ENCODE measurements around the gene HEMGN. TPM values are rescaled to one million over a fixed set of nuclear protein-coding genes. Genes with fewer than 3 reads are reported as not detected.

The HEMGN gene
- total RNA-seq, 4 donors from 2014 or later: 0.65 TPM; not detected in 3

GRCh38 chr9:97907046-97907445 lies 30.9 kb downstream of the HEMGN start:
- no peak for TF ChIP-seq CTCF (IDR thresholded peaks at IDR 0.05; ENCODE audit: low read depth)

GRCh38 chr9:97906236-97906831 lies 31.6 kb downstream of the HEMGN start:
- TF ChIP-seq CTCF (IDR thresholded peaks at IDR 0.05; ENCODE audit: low read depth): no peak

GRCh38 chr9:97905228-97905627 lies 32.7 kb downstream of the HEMGN start:
- TF ChIP-seq CTCF (IDR thresholded peaks at IDR 0.05; ENCODE audit: low read depth): no peak

DNA sequence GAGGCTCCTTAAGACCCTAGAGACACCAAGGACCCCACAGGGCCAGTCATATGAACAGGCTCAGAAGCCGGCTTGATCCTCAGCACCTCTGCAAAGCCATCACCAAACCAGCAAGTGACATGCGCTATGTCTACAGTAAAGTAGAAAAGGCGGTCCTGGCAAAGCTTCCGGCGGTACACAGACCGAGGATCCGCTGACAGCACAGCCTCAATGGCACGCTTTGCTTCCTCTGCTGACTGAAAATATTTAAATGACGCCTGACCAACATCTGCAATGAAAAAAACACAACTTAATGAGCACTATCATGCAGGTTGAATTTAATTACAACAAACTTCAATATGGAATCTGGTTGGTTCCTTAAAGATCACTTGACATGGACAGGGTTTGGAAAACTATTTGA lies 33.2 kb downstream of the HEMGN start:
- TF ChIP-seq CTCF (IDR thresholded peaks at IDR 0.05; ENCODE audit: low read depth): no peak

DNA sequence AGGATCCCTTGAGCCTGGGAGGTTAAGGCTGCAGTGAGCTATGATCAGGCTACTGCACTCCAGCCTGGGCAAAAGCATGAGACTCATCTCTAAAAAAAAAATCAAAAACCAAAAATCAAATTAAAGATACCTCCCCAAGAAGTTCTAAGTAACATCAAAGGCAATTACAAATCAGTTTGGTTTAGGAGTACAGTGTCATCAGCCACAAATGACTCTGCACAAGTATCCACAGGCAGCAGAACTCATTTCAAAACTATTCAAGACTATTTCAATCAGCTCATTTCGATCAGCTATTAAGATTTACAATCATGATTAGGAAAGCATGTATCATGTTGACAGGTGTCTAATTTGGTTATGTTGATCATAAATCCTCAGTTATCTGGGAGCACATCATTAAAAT lies 34.8 kb downstream of the HEMGN start:
- no peak for TF ChIP-seq CTCF (IDR thresholded peaks at IDR 0.05; ENCODE audit: low read depth)

DNA sequence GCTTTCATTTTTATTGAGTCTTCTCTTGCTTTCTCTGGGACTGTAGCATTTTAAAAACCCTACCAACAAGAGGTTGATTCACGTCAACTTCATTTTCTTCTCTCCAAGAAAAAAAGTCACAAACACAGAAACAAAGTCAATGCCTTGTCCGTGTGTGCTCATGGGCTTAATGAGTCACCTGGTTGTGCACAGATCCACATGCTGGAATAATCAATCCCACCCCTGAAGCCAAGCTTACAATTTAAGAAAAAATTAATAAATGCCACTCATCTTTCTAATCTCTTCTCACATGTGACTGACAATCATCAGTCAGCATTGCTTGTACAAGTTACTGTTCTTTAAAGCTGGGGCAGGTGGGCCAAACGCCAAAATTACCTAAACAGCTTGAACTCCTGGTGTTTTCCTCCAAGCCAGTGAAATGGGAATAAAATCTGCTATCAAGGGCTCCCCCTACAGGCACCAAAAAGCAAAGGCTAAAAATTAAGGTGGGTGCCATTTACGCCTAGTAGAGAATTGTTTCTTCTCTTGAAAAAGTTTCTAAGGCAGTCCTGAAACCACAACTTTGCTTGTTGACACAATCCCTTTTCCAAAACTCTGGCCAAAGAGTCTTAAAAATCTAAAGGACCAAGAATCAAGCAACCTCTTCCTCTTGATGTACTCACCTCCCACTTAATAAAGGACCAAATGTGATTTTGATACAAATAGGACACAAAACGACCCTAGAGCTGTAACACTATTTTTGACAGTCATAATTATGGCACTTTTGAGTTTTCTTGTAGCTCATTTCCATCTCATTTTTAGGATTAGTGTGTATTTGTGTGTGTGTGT lies 37.0 kb downstream of the HEMGN start:
- no peak for TF ChIP-seq CTCF (IDR thresholded peaks at IDR 0.05; ENCODE audit: low read depth)

DNA sequence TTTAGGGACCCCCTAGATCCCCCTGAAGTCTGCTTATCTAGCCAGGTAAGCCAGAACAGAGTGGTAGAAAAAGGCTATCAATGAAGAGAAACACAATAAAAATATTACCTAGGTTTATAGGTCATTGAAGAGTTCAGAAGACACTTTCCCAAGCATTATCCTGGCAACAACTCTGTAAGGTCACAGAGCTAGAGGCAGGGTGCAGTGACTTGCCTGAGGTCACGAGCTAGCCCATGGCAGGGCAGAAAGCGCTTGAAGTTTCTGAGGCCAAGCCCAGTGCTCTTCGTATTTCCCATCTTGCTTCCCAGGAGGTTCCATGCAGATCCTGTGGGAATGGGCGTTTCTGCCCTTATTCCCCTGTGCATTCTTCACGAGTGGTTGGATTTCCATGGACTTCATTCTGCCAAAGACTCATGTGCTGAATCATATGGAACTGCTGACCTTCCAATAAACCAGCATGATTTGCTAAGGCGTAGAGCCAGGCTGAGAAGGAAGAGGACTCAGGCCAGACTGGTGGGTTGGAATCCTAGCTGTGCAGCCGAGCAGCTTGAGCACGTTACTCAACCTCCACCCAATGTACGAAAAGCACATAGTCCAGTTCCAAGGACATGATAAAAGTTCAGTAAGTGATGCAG lies 37.8 kb downstream of the HEMGN start:
- no peak for TF ChIP-seq CTCF (IDR thresholded peaks at IDR 0.05; ENCODE audit: low read depth)

All from subcutaneous adipose tissue (tissue), 4 donors.